Ishikawa (cell line): Measurements from ENCODE around the gene SRSF6.

ENCODE experiments used
- EGR1 ChIP-seq: IDR thresholded peaks from 2 replicates; pipeline ENCODE4 v1.6.1; 2012
- EP300 ChIP-seq: IDR thresholded peaks from 2 replicates; pipeline ENCODE4 v1.6.1; 2012; ENCODE audit warnings: borderline replicate concordance
- FOXM1 ChIP-seq: IDR thresholded peaks from 2 replicates; pipeline ENCODE4 v1.6.1; 2012; ENCODE audit warnings: low read depth, borderline replicate concordance
- NFIC ChIP-seq: IDR thresholded peaks from 2 replicates; pipeline ENCODE4 v1.6.1; 2012
- RAD21 ChIP-seq: IDR thresholded peaks from 2 replicates; pipeline ENCODE4 v1.6.1; 2012; ENCODE audit warnings: low read depth
- TCF12 ChIP-seq: IDR thresholded peaks from 2 replicates; pipeline ENCODE4 v1.6.1; 2012; ENCODE audit warnings: low read depth
- TEAD4 ChIP-seq: IDR thresholded peaks from 2 replicates; pipeline ENCODE4 v1.6.1; 2012

DNA sequence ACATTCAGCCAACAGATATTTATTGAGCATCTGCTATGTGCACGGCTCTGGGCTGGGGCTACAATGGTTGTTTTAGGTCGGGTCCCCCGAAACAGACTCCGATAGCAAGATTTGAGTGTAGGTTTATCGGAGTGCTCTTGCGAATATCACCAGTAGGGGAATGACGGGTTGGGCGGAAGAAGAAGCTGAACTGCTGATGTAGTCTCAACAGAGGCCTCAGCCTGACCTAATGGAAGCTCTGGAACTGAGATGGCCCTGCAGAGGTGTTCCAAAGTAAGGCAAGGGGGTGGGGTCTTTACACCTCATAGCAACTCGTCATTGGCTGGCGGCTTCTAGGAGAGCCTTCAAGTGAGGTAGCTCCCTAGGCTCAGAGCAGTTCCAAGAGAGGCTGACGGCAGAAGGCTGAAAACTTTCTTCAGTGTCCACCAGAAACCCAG lies 50.9 kb downstream of the SRSF6 start:
- TF ChIP-seq RAD21 (no peak), NFIC (no peak), TEAD4 (no peak), TCF12 (no peak), FOXM1 (no peak), EP300 (no peak), EGR1 (no peak)
